Skeletal muscle cell (primary cell): ENCODE results near the gene ZBTB4.
"Not testable (repeated sequence)": the region's sequence is repeated elsewhere in the genome, so short reads cannot be mapped to it uniquely, and the experiment has no call there.

ENCODE experiments used
- DNase-seq: peaks from one replicate; pipeline ENCODE4 v3.0.0-alpha.2; 2010; ENCODE audit warnings: low read depth
- H3K4me3 ChIP-seq: 2 replicates; pipeline ENCODE4 v1.5.1; 2011; ENCODE audit warnings: low read depth, mild to moderate bottlenecking, control low read depth, low read length, moderate library complexity

ZBTB4 gene

DNA sequence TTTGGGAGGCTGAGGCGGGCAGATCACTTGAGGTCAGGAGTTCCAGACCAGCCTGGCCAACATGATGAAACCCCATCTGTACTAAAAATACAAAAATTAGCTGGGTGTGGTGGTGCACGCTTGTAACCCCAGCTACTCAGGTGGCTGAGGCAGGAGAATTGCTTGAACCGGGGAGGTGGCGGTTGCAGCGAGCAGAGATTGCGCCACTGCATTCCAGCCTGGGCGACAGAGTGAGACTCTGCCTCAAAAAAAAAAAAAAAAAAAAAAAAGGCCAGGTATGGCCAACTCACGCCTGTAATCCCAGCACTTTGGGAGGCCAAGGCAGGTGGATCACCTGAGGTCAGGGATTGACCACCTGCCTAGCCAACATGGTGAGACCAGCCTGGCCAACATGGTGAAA lies 4.7 kb downstream of the ZBTB4 start:
- DNase-seq, H3K4me3 ChIP-seq: not testable (repeated sequence)

DNA sequence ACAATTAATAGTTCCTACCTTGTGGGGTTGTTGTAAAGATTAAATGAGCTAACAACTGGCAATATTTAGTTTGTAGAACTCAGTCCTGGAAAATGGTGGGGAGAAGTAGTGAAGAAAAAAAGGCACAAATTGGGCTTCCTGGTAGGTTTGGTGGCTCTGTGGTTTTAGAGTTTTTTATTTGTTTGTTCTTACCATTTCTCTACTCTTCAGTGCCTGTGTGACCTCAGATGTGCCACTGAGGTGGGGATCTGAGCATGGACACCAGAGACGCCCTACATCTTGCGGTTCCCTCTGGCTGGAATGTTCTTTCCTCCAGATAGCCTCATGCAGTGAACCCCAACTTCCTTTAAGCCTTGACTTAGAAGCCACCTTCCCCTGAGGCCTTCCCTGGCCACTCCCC lies 7.7 kb downstream of the ZBTB4 start:
- no peak overlapping the region for H3K4me3 ChIP-seq
- DNase-seq = no peak

GRCh38 chr17:7470457-7470973 lies 8.9 kb downstream of the ZBTB4 start:
- DNase-seq, H3K4me3 ChIP-seq: not testable (repeated sequence)

GRCh38 chr17:7469843-7470242 lies 9.6 kb downstream of the ZBTB4 start:
- not testable (repeated sequence) for H3K4me3 ChIP-seq, DNase-seq

DNA sequence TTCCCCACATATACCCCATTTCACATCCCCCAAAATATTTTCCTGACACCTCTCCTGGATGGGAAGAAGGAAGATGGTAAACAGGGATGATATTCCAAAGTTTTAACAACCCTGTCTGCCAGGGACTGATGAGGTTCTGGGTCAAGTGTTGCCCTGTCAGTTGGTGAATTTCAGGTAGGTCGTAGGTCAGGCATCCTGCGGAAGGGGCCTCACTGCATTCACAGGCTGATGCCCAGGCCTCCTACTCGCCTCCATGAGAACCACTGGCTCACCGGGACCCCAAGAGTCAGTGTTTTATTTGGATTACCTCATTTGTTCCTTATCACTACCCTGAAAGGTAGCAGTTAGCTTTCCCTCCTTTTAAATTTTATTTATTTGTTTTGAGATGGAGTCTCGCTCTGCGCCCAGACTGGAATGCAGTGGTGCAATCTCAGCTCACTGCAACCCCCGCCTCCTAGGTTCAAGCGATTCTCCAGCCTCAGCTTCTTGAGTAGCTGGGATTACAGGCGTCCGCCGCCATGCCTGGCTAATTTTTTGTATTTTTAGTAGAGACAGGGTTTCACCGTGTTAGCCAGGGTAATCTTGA lies 10.5 kb downstream of the ZBTB4 start:
- H3K4me3 ChIP-seq = no peak overlapping the region
- DNase-seq = no peak

DNA sequence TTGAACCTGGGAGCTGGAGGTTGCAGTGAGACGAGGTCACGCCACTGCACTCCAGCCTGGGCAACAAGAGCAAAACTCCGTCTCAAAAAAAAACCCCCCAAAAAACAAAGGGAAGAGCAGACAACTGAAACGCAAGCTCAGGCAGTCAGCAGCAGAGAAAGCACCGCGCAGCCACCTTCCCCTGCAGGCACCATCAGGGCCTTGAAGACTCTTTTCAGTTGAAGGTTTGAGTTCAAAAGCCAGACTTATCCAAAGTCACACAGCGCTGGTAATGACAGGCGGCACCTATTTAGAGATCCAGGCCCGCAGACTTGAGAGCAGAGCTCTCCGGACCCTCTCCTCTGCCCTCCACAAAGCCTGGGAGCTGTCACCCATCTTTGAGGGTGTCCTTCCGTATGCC lies 11.1 kb downstream of the ZBTB4 start:
- no peak overlapping the region for H3K4me3 ChIP-seq
- DNase-seq = no peak

GRCh38 chr17:7467498-7467897 lies 11.9 kb downstream of the ZBTB4 start:
- no peak overlapping the region for H3K4me3 ChIP-seq

GRCh38 chr17:7466639-7467341 lies 12.6 kb downstream of the ZBTB4 start:
- no peak for DNase-seq
- H3K4me3 ChIP-seq = no peak overlapping the region

More at GRCh38 chr17:7467498-7467897, 11.9 kb downstream of the ZBTB4 start:
- DNase-seq = no peak

- no peak overlapping the region for H3K4me3 ChIP-seq
- no peak for DNase-seq
Measured at GRCh38 chr17:7466318-7466638, 13.2 kb downstream of the ZBTB4 start.

GRCh38 chr17:7465597-7466275 lies 13.7 kb downstream of the ZBTB4 start:
- H3K4me3 ChIP-seq = no peak overlapping the region
- DNase-seq = no peak

DNA sequence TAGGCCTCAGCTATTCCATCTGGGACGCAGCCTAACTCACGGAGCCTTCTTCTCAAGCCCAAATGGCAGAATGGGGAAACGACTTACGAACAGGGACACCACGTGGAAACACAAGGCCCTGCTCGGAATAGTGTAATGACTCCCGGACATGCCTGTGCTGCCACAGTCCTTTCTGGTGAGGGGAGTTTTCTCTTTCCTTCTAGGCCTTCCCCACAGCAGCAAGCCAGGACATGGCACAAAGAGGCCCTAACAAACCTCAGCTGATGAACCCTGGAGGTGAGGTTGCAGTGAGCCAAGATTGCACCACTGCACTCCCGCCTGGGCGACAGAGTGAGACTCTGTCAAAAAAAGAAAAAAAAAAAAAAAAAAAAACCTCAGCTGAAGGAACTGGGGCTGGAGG lies 15.3 kb downstream of the ZBTB4 start:
- DNase-seq = no peak
- no peak overlapping the region for H3K4me3 ChIP-seq

DNA sequence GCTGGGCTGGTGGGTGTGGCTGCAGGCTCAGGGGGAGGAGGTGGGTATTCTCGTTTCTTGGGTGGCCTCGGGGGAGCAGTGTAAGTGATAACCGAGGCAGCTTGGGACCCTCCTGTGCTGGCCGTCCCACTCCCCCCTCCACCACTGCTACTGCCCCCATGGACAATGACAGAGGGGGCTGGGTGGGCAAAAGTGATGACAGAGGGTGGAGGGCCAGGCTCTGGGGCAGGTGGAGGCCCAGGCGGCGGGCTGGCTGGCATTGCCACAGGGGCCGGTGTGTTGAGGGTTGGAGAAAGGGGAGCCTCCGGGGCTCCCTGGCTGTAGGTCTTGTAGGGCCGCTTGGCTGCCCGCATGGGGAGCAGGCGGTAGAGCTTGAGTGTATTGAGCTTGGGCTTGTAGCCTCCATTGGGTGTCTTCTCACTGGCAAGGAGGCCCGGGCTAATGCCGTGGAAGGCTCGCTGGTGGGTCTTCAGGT lies 16.0 kb downstream of the ZBTB4 start:
- no peak for DNase-seq
- H3K4me3 ChIP-seq = no peak overlapping the region

DNA sequence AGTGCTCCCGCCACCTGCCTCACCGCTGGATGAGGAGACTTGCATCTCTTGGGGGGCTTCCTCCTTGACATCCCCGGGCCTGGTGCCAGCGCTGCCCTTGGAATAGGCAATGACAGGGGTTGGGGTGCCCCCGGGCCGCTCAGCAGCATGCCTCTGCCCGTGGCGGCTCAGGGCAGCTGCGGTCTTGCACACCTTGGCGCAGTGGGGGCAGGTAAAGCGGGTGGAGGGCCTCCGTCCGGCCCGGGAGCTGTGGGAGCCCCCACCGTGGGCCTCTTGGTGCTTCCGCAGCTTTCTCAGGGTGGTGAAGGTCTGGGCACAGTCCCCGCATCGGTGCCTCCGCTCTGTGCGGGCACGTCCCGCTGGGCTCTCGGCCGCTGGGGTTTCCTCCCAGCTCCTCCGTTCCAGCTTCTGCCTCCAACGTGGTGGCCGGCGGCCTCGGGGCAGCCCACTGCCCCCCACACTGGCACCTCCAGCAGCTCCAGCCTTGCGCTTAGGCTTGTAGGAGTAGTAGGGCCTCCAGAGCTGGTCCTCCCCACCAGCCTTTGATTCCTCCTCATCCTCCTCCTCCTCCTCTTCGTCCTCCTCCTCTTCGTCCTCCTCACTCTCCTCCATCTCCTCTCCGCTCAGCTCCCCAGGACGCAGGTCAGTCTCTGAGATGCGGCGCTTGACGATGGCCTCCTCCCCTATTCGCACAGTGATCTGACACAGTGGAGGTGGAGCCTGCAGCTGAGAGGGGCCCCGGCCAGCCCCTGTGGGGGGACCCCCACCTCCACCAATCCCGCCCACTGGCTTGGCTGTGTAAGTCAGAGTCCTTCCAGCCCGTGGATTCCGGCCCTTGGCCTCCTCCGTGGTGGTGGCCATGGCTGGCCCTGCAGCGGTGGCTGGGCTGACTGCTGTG lies 16.7 kb downstream of the ZBTB4 start:
- H3K4me3 ChIP-seq = no peak overlapping the region
- no peak for DNase-seq

DNA sequence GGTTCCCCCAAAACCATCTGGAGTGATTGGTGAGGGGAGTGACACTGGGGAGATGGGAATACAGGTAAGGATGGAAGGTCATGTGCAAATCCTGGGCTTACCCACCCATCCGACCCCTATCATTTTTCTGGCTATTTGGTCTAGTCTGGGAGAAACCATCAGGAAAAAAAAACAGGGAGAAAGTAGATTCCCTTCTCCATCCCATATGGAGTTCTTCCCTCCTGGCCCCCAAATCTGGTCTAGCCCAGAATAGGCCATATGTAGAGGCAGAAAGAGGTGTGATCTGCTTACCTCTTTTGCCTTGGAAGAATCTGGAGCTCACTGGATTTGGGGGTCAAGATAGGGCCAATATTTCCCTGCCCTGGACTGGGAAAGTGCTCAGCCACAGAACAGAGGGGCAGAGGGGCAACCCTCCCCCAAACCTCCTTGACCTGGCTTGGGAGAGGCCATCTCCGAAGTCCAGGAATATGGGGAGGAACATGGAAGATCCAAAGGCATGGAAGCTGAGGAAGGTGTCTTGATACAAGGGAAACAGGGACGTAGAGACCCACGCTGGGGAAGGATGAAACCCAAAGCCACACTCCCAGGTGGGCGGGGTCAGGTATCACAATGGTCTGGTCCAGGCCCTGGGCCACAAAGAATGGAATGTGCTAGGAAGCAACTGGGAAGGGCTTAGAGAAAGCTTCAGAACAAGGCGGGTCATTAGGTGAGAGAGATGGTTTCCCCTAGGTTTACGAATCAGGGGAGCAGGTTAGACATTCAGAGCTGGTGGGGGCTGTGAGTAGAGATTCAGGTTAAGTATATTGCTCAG lies 18.4 kb downstream of the ZBTB4 start:
- H3K4me3 ChIP-seq = no peak overlapping the region
- no peak for DNase-seq

GRCh38 chr17:7459961-7460545 lies 19.4 kb downstream of the ZBTB4 start:
- no peak overlapping the region for H3K4me3 ChIP-seq
- no peak for DNase-seq

- no peak for DNase-seq
- no peak overlapping the region for H3K4me3 ChIP-seq
Measured at GRCh38 chr17:7448461-7448860, 31.0 kb downstream of the ZBTB4 start.

- H3K4me3 ChIP-seq = peak overlapping the region; percentile 48
- no peak for DNase-seq
Measured at GRCh38 chr17:7445619-7445968, 33.8 kb downstream of the ZBTB4 start.

DNA sequence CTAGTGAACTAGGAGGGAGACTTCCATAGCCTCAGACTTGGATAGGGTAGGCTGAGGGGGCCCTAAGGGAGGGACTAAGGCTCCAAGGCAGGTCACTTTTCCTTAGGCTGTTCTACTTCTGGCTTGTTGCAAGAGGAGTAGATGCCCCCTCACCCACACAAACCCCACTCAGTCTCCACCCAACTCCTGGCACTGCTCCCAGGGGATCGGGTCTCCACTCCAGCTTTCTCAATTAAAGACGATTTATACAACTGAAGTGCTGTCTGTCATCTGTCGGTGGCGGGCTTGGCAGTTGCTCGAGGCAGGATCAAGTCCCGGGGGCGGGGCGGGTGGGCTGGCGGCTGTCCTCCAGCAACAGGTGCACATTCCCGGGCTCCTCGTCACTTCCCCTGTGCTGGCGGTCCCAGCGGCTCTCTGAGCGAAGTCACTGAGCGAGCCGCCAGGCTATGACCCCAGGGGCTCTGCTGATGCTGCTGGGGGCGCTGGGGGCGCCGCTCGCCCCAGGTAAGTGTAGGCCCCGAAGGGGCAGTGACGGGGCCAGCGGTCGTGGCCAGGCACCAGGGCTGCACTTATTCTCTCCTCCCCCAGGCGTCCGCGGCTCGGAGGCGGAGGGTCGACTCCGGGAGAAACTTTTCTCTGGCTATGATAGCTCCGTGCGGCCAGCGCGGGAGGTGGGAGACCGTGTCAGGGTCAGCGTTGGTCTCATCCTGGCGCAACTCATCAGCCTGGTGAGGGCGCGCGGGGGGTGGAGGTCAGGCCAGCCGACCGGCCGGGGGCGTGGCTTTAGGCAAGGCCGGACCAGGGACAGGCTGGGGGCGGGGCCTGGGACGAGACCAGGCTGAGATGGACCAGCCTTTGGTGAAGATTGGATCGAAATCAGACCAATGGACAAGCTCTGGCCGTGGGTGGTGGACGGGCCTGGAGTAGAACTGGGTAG lies 34.5 kb downstream of the ZBTB4 start, which contains the start of gene CHRNB1:
Gene CHRNB1, plus strand, starts transcription at position 380 of the 937 bp plus-strand sequence. Its CDS starts 67 bp downstream, at position 447.
- DNase-seq = no peak

More for the DNA sequence above, 34.5 kb downstream of the ZBTB4 start, which contains the start of gene CHRNB1:
- H3K4me3 ChIP-seq = peak within 1 kb of the TSS; percentile 48
